ENCODE data around the gene PVALEF. TPM values are rescaled to one million over a fixed set of nuclear protein-coding genes. Genes with fewer than 3 reads are reported as not detected.
A peak's percentile ranks its signal among the peaks of the same experiment; 100 is the strongest.

PVALEF gene
- total RNA-seq, 1 experiment from 2014 or later, result not detected

DNA sequence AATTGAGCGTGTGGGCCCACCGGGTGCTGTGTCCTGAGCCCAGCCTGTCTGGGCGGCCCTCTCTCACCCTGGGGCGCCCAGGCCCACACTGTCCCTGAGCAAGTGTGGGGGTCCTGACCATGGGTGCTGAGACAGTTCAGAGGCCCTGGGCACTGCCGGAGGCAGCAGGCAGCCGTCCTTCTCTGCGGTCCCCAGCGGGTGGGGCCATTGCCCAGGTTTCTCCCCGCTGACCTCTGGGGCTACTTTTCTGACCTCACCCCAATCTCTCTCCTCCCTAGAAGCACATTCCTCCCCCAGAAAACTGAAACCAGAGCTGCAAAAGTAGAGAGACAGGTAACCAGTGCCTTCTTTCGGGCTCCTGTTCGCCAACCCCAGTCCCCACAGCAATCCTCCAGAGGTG is 36.0 kb upstream of the PVALEF start:
- in situ Hi-C loops (cut with HindIII; ENCODE audit: low pct_unique_long_range_greater_than_20kb, low sequenced_read_pairs) (no loop called here), intact Hi-C loops (cut with micrococcal nuclease; ENCODE audit: unreplicated experiment) (no loop called here)
- no peaks in the 10 kb centered on the region for H3K9me3 ChIP-seq (ENCODE audit: control insufficient read depth, insufficient read depth, low read depth, low read length)
- H3K27me3 ChIP-seq (ENCODE audit: control insufficient read depth, insufficient read depth, low read length), result no peaks in the 10 kb centered on the region
- TF ChIP-seq SIN3A (IDR thresholded peaks at IDR 0.05; ENCODE audit: borderline replicate concordance, insufficient read depth, low read depth, low read length) (no peak), POLR2AphosphoS5 (IDR thresholded peaks at IDR 0.05; ENCODE audit: low read depth, low read length) (no peak), TCF7L2 (IDR thresholded peaks at IDR 0.05; ENCODE audit: low read depth, low read length) (no peak)
- TF ChIP-seq, protein P1, sequence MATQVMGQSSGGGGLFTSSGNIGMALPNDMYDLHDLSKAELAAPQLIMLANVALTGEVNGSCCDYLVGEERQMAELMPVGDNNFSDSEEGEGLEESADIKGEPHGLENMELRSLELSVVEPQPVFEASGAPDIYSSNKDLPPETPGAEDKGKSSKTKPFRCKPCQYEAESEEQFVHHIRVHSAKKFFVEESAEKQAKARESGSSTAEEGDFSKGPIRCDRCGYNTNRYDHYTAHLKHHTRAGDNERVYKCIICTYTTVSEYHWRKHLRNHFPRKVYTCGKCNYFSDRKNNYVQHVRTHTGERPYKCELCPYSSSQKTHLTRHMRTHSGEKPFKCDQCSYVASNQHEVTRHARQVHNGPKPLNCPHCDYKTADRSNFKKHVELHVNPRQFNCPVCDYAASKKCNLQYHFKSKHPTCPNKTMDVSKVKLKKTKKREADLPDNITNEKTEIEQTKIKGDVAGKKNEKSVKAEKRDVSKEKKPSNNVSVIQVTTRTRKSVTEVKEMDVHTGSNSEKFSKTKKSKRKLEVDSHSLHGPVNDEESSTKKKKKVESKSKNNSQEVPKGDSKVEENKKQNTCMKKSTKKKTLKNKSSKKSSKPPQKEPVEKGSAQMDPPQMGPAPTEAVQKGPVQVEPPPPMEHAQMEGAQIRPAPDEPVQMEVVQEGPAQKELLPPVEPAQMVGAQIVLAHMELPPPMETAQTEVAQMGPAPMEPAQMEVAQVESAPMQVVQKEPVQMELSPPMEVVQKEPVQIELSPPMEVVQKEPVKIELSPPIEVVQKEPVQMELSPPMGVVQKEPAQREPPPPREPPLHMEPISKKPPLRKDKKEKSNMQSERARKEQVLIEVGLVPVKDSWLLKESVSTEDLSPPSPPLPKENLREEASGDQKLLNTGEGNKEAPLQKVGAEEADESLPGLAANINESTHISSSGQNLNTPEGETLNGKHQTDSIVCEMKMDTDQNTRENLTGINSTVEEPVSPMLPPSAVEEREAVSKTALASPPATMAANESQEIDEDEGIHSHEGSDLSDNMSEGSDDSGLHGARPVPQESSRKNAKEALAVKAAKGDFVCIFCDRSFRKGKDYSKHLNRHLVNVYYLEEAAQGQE (IDR thresholded peaks at IDR 0.05; ENCODE audit: insufficient read depth in 1 of 2, low read depth in 2 of 2, low read length in 1 of 2), result no peak
- TF ChIP-seq, protein P2, sequence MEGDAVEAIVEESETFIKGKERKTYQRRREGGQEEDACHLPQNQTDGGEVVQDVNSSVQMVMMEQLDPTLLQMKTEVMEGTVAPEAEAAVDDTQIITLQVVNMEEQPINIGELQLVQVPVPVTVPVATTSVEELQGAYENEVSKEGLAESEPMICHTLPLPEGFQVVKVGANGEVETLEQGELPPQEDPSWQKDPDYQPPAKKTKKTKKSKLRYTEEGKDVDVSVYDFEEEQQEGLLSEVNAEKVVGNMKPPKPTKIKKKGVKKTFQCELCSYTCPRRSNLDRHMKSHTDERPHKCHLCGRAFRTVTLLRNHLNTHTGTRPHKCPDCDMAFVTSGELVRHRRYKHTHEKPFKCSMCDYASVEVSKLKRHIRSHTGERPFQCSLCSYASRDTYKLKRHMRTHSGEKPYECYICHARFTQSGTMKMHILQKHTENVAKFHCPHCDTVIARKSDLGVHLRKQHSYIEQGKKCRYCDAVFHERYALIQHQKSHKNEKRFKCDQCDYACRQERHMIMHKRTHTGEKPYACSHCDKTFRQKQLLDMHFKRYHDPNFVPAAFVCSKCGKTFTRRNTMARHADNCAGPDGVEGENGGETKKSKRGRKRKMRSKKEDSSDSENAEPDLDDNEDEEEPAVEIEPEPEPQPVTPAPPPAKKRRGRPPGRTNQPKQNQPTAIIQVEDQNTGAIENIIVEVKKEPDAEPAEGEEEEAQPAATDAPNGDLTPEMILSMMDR (IDR thresholded peaks at IDR 0.05), result no peak; the same call in 1 of the 2 replicates
- H3K4me3 ChIP-seq (ENCODE audit: low read depth in 2 of 2, low read length in 2 of 2), result no peak overlapping the region
- no TSS peak for BruUV-seq (replicated peaks)
- POLR2A ChIA-PET, result interaction anchor here (0.6 kb wide), 1 partner anchor 19 kb away, joined by 6 read pairs; no protein-coding TSS in a partner anchor
- DNase-seq (ENCODE audit: low read depth, low spot score) (no peak), ATAC-seq (peak; percentile 32; the same call in 1 of the 2 replicates)
- no peaks in the 10 kb centered on the region for H3K36me3 ChIP-seq (ENCODE audit: control insufficient read depth, insufficient read depth, low read length)
- H3K27ac ChIP-seq (ENCODE audit: low read length), result no peak overlapping the region
- CTCF ChIA-PET, result no interaction called here
- H3K4me1 ChIP-seq (ENCODE audit: control insufficient read depth, insufficient read depth, low read length), result peaks cover 16% of the 10 kb centered on the region

DNA sequence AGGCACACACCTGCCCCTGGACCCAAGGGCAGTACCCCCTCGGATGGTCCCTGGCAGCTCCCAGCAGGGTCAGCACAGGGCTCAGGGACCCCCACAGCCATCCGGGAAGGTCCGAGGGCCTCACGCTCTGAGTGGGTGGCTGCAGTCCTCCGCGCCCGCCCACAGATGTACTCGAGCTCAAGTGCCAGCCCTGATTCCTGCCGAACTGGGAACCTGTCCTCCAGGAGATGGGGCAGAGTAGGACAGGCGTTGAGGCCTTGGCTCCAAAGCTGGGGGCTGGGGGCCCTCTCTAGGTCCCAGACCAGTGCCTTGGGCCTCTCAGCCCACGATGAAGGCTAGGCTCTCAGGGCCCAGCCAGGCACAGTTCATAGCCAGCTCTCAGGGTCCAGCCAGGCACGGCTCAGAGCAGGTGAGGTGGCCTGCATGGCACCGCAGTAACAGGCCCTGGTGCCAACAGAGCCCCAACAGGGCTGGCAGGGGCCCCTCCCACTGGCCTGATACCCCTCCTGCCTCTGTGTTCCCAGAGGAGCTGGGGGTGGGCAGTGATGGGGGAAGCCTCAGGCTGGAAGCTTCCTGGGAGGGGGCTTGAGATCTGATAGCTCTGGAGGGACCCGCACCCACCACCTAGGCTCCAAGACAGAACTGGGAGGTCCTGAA is 35.5 kb upstream of the PVALEF start:
- CTCF ChIA-PET, result no interaction called here

More for the DNA sequence above, 35.5 kb upstream of the PVALEF start:
- POLR2A ChIA-PET, result interaction anchor here (0.6 kb wide), 2 partner anchors 18 to 93 kb away, joined by 6 to 18 read pairs; partner anchors contain the start of gene CEP131
- in situ Hi-C loops (cut with HindIII; ENCODE audit: low pct_unique_long_range_greater_than_20kb, low sequenced_read_pairs) (no loop called here), intact Hi-C loops (cut with micrococcal nuclease; ENCODE audit: unreplicated experiment) (no loop called here)
- no peak overlapping the region for H3K4me3 ChIP-seq (ENCODE audit: low read depth in 2 of 2, low read length in 2 of 2)
- H3K36me3 ChIP-seq (ENCODE audit: control insufficient read depth, insufficient read depth, low read length), result no peaks in the 10 kb centered on the region
- no peaks in the 10 kb centered on the region for H3K9me3 ChIP-seq (ENCODE audit: control insufficient read depth, insufficient read depth, low read depth, low read length)
- no peak for DNase-seq (ENCODE audit: low read depth, low spot score)
- H3K27me3 ChIP-seq (ENCODE audit: control insufficient read depth, insufficient read depth, low read length), result no peaks in the 10 kb centered on the region
- peaks cover 16% of the 10 kb centered on the region for H3K4me1 ChIP-seq (ENCODE audit: control insufficient read depth, insufficient read depth, low read length)
- peak; percentile 12; the same call in 1 of the 2 replicates for ATAC-seq
- TF ChIP-seq TCF7L2 (IDR thresholded peaks at IDR 0.05; ENCODE audit: low read depth, low read length) (no peak), SIN3A (IDR thresholded peaks at IDR 0.05; ENCODE audit: borderline replicate concordance, insufficient read depth, low read depth, low read length) (no peak), POLR2AphosphoS5 (IDR thresholded peaks at IDR 0.05; ENCODE audit: low read depth, low read length) (no peak)
- TF ChIP-seq, protein P1 (IDR thresholded peaks at IDR 0.05; ENCODE audit: insufficient read depth in 1 of 2, low read depth in 2 of 2, low read length in 1 of 2), result no peak
- TF ChIP-seq, protein P2 (IDR thresholded peaks at IDR 0.05), result no peak
- BruUV-seq (replicated peaks), result no TSS peak
- no peak overlapping the region for H3K27ac ChIP-seq (ENCODE audit: low read length)

Data from Panc1 (cell line).